Sigmoid colon (tissue), 4 donors: Measurements from ENCODE around the gene SPRR5.

Source experiments
- POLR2A ChIP-seq, 2 donors: fragments of 450-650 bp; IDR thresholded peaks; one replicate each; pipeline ENCODE4 v1.6.1; 2016; ENCODE audit warnings: antibody characterized with exemption in 2 of 2, mild to moderate bottlenecking in 2 of 2, moderate library complexity in 2 of 2
- POLR2AphosphoS5 ChIP-seq, 4 donors: sonication (generic); formaldehyde crosslinking; IDR thresholded peaks; one replicate each; pipeline ENCODE4 v1.6.1; 2017; ENCODE audit warnings: antibody characterized with exemption in 4 of 4
- TF ChIP-seq, protein P1 (sequence below), 4 experiments: fragments of 450-650 bp in 3 of 4; fragments of 200-600 bp in 1 of 4; IDR thresholded peaks; one replicate each; pipeline ENCODE4 v1.5.1; 2016 to 2019; ENCODE audit warnings: antibody characterized with exemption in 4 of 4, mild to moderate bottlenecking in 3 of 4, moderate library complexity in 2 of 4

DNA sequence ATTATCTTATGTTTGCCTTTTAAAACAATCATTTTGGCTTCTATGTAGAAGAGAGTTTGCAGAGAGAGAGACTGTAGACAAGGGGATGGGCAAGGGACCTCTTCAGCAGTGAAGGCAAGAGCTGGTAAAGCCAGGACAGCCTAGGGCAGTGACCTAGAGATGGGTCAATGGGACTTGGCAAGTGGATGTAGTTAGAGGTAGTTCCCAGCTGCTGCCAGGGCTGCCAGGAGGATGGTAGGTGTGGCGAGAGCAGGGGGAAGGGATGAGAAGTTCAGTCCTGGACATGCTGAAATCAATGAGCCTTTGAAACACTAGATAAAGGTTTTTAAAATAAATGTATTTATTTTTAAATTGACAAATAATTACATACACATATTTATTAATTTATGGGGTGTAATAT, 6.4 kb upstream of the SPRR5 start:
- TF ChIP-seq, protein P1, sequence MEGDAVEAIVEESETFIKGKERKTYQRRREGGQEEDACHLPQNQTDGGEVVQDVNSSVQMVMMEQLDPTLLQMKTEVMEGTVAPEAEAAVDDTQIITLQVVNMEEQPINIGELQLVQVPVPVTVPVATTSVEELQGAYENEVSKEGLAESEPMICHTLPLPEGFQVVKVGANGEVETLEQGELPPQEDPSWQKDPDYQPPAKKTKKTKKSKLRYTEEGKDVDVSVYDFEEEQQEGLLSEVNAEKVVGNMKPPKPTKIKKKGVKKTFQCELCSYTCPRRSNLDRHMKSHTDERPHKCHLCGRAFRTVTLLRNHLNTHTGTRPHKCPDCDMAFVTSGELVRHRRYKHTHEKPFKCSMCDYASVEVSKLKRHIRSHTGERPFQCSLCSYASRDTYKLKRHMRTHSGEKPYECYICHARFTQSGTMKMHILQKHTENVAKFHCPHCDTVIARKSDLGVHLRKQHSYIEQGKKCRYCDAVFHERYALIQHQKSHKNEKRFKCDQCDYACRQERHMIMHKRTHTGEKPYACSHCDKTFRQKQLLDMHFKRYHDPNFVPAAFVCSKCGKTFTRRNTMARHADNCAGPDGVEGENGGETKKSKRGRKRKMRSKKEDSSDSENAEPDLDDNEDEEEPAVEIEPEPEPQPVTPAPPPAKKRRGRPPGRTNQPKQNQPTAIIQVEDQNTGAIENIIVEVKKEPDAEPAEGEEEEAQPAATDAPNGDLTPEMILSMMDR (IDR thresholded peaks at IDR 0.05), result no peak
- TF ChIP-seq POLR2AphosphoS5 (IDR thresholded peaks at IDR 0.05) (no peak), POLR2A (IDR thresholded peaks at IDR 0.05) (no peak)
